Measurements from ENCODE around the gene NDUFB11.

Gene NDUFB11

DNA sequence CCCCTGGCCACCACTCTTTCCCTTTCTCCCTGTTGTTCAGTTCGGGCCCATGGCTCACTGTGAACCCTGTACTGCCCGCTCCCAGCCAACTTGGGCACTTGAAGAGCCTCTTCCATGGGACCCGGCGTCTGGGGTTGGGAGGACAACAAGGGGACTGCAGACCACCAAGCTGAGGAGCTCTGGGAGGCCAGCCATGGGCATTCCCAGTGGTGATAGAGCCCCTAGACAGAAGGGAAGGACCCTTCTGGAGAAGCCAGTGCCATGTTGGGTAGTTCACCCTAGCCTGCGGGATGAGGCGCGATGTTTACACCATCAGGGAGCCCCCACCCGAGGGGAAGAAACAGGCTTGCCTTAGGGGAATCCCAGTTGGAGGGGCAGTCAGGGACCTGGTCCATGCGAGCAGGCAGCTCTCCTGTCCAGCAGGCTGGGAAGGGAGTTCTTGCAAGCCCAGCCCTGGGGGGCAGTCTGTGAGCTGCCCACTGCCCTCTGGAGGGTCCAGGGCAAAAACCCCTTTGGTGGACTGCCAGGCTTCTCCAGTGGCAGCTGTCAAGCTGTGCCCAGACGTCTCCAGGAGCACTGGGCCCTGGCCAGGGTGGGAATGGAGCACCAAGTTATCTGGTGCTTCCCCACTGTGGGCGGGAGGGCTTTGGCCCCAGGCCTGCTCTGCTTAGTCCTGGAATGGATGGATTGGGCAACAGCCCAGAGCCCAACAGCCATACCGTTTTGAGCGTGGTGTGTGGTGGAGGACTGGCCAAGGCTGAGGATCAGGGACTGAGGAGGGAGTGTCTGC, 25.4 kb upstream of the NDUFB11 start:
- TF ChIP-seq, protein P1, sequence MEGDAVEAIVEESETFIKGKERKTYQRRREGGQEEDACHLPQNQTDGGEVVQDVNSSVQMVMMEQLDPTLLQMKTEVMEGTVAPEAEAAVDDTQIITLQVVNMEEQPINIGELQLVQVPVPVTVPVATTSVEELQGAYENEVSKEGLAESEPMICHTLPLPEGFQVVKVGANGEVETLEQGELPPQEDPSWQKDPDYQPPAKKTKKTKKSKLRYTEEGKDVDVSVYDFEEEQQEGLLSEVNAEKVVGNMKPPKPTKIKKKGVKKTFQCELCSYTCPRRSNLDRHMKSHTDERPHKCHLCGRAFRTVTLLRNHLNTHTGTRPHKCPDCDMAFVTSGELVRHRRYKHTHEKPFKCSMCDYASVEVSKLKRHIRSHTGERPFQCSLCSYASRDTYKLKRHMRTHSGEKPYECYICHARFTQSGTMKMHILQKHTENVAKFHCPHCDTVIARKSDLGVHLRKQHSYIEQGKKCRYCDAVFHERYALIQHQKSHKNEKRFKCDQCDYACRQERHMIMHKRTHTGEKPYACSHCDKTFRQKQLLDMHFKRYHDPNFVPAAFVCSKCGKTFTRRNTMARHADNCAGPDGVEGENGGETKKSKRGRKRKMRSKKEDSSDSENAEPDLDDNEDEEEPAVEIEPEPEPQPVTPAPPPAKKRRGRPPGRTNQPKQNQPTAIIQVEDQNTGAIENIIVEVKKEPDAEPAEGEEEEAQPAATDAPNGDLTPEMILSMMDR (IDR thresholded peaks at IDR 0.05; ENCODE audit: control insufficient read depth, extremely low read depth, insufficient read depth), result no peak
- H3K4me3 ChIP-seq (ENCODE audit: low read depth, low read length), result no peak overlapping the region
- DNase-seq (ENCODE audit: low read depth), result no peak

DNA sequence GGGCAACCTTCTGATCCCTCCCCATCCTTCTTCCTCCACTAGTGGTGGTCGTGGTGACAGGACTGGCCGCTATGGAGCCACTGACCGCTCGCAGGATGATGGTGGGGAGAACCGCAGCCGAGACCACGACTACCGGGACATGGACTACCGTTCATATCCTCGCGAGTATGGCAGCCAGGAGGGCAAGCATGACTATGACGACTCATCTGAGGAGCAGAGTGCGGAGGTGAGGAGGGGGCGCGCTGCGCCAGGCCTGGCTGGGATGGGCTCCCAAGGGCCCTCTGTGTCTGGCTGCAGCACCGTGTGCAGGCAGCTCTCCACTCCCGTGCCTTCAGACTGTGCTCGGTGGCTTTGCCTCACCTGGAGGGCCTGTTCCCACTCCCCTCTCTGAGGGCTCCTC, 24.8 kb upstream of the NDUFB11 start:
- no peak for DNase-seq (ENCODE audit: low read depth)
- H3K4me3 ChIP-seq (ENCODE audit: low read depth, low read length), result no peak overlapping the region
- TF ChIP-seq, protein P1 (IDR thresholded peaks at IDR 0.05; ENCODE audit: control insufficient read depth, extremely low read depth, insufficient read depth), result no peak

DNA sequence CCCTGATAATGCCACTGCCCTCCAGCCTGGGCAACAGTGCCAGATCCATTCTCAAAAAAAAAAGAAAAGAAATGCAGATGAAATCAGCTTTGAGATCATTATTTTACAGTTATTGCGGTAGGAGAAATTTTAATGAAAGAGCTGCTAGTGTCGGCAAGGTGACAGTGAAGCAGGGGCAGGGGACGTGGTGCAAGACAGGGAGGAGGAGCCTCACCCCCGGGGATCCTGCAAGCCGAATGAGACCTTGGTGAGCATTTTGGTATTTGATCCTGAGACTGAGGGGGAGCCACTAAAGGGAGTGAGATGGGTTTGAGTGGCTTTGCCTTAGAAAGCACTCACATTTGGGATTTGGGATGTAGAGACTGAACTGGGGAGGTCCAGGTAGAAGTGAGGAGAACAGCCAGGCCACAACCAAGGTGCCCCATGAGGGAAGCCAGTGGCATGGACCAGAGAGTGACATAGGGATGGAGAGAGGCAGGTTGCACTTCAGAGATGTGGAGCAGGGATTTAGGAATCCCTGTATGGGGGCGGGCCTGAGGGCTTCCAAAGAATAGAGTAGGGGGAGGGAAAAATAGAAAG, 24.1 kb upstream of the NDUFB11 start:
- TF ChIP-seq, protein P1 (IDR thresholded peaks at IDR 0.05; ENCODE audit: control insufficient read depth, extremely low read depth, insufficient read depth), result no peak
- DNase-seq (ENCODE audit: low read depth), result no peak
- H3K4me3 ChIP-seq (ENCODE audit: low read depth, low read length), result no peak overlapping the region

DNA sequence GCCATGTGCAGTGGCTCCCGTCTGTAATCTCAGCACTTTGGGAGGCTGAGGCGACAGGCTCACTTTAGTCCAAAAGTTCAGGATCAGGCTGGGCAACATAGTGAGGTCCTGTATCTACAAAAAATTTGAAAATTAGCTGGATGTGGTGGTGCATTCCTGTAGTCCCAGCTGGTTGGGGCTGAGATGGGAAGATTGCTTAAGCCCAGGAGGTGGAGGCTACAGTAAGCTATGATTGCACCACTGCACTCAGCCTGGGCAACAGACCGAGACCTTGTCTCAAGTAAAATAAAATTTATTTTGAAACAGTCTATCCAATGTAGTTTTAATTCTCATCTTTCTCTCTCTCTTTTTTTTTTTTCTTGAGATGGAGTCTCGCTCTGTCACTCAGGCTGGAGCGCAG, 21.6 kb upstream of the NDUFB11 start:
- H3K4me3 ChIP-seq (ENCODE audit: low read depth, low read length), result no peak overlapping the region
- TF ChIP-seq, protein P1 (IDR thresholded peaks at IDR 0.05; ENCODE audit: control insufficient read depth, extremely low read depth, insufficient read depth), result no peak
- DNase-seq (ENCODE audit: low read depth), result no peak

- no peak overlapping the region for H3K4me3 ChIP-seq (ENCODE audit: low read depth, low read length)
- TF ChIP-seq, protein P1 (IDR thresholded peaks at IDR 0.05; ENCODE audit: control insufficient read depth, extremely low read depth, insufficient read depth), result no peak
- DNase-seq (ENCODE audit: low read depth), result no peak
Observed at GRCh38 chrX:47164420-47164819, 19.9 kb upstream of the NDUFB11 start.

GRCh38 chrX:47162927-47163583, 18.6 kb upstream of the NDUFB11 start:
- H3K4me3 ChIP-seq (ENCODE audit: low read depth, low read length), result no peak overlapping the region
- DNase-seq (ENCODE audit: low read depth), result peak; percentile 40
- TF ChIP-seq, protein P1 (IDR thresholded peaks at IDR 0.05; ENCODE audit: control insufficient read depth, extremely low read depth, insufficient read depth), result no peak

Data from LNCaP clone FGC (cell line).